ENCODE results near the gene CDH4.
"Not testable (repeated sequence)": the region's sequence is repeated elsewhere in the genome, so short reads cannot be mapped to it uniquely, and the experiment has no call there.

CDH4 gene

GRCh38 chr20:61464307-61465303 lies 212.5 kb downstream of the CDH4 start:
- Mint-ChIP-seq H3K36me3 (ENCODE audit: low read depth) (no peaks in the 10 kb centered on the region), H3K4me1 (ENCODE audit: low read depth) (no peaks in the 10 kb centered on the region), H3K9me3 (peaks cover 4% of the 10 kb centered on the region), H3K4me3 (no peak overlapping the region), H3K27ac (no peak overlapping the region), H3K27me3 (ENCODE audit: low read depth) (no peaks in the 10 kb centered on the region)
- no peak for DNase-seq (ENCODE audit: low spot score)

GRCh38 chr20:61475729-61476128 lies 223.7 kb downstream of the CDH4 start:
- H3K27me3 Mint-ChIP-seq (ENCODE audit: low read depth), result no peaks in the 10 kb centered on the region
- H3K27ac Mint-ChIP-seq, result no peak overlapping the region
- peaks cover 4% of the 10 kb centered on the region for H3K9me3 Mint-ChIP-seq
- no peaks in the 10 kb centered on the region for H3K4me1 Mint-ChIP-seq (ENCODE audit: low read depth)
- H3K36me3 Mint-ChIP-seq (ENCODE audit: low read depth), result no peaks in the 10 kb centered on the region
- H3K4me3 Mint-ChIP-seq, result no peak overlapping the region
- DNase-seq (ENCODE audit: low spot score), result no peak

DNA sequence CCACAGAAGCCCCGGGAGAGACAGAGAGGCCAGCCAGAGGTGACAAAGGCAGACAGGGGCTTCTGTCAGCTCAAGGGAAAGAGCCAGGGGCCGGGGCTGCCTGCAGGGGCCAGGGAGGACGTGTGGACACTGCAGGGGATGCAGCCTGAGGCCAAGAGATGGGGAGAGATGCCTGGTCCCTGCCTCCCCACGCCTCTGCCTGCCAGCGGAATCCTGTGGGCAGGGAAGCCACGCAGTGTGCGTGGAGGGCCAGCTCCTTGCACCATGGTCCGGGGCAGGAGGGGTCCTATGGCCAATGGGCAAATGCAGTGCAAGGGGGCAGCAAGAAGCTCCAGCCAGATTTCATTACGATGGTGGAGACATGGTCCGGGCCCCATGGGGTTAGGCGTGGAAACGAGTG lies 224.9 kb downstream of the CDH4 start:
- H3K9me3 Mint-ChIP-seq, result peaks cover 4% of the 10 kb centered on the region
- DNase-seq (ENCODE audit: low spot score), result no peak

DNA sequence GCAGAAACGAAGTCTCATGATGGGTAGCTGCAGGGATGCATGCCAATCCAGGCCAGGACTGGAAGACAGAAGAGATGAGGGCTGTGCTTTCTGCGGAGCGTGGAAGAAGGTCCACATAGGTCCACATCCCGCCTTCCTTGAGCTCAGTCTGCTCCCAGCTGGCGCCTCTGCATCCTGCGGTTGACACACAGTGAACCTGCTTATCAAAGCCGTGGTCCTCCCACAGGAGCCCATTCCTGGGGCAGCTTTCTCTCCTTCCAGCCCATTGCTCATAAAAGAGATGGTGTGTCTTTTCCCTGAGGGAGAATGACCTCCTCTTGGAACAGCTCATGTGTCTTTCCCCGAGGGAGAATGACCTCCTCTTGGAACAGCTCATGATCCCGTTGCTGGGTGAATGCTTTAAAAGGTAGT lies 225.4 kb downstream of the CDH4 start:
- Mint-ChIP-seq H3K27ac (no peak overlapping the region), H3K4me3 (no peak overlapping the region), H3K27me3 (ENCODE audit: low read depth) (no peaks in the 10 kb centered on the region), H3K36me3 (ENCODE audit: low read depth) (no peaks in the 10 kb centered on the region), H3K4me1 (ENCODE audit: low read depth) (no peaks in the 10 kb centered on the region), H3K9me3 (peaks cover 4% of the 10 kb centered on the region)
- no peak for DNase-seq (ENCODE audit: low spot score)

More for the DNA sequence above, 224.9 kb downstream of the CDH4 start:
- Mint-ChIP-seq H3K27ac (no peak overlapping the region), H3K27me3 (ENCODE audit: low read depth) (no peaks in the 10 kb centered on the region), H3K36me3 (ENCODE audit: low read depth) (no peaks in the 10 kb centered on the region), H3K4me1 (ENCODE audit: low read depth) (no peaks in the 10 kb centered on the region), H3K4me3 (no peak overlapping the region)

DNA sequence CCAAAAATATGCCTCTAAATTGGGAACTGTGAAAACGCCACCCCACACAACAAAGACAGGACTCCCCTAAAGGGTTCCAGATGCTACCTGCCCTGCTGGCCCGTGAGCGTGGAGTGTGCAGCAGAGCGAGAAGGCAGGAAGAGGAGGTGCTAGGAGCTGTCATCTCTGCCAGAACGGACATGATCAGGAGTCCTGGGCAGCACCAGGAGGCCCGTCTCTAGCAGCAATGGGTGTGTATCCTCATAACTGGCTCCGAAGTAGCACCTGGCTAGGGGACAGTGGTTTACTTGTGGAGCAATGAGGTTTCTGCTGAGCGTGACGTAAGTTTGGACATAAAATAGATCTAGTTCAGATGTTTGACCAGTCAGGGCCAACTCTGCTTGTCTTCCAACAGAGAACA lies 226.0 kb downstream of the CDH4 start:
- Mint-ChIP-seq H3K4me1 (ENCODE audit: low read depth) (no peaks in the 10 kb centered on the region), H3K4me3 (no peak overlapping the region), H3K27ac (no peak overlapping the region), H3K27me3 (ENCODE audit: low read depth) (no peaks in the 10 kb centered on the region), H3K36me3 (ENCODE audit: low read depth) (no peaks in the 10 kb centered on the region), H3K9me3 (peaks cover 4% of the 10 kb centered on the region)
- no peak for DNase-seq (ENCODE audit: low spot score)

GRCh38 chr20:61478611-61479305 lies 226.7 kb downstream of the CDH4 start:
- H3K4me1 Mint-ChIP-seq (ENCODE audit: low read depth), result no peaks in the 10 kb centered on the region
- no peak for DNase-seq (ENCODE audit: low spot score)
- peaks cover 4% of the 10 kb centered on the region for H3K9me3 Mint-ChIP-seq
- H3K27me3 Mint-ChIP-seq (ENCODE audit: low read depth), result no peaks in the 10 kb centered on the region
- H3K36me3 Mint-ChIP-seq (ENCODE audit: low read depth), result no peaks in the 10 kb centered on the region
- H3K27ac Mint-ChIP-seq, result no peak overlapping the region
- no peak overlapping the region for H3K4me3 Mint-ChIP-seq

- not testable (repeated sequence) for H3K27me3 Mint-ChIP-seq (ENCODE audit: low read depth); H3K27ac Mint-ChIP-seq; H3K4me1 Mint-ChIP-seq (ENCODE audit: low read depth); DNase-seq (ENCODE audit: low spot score); H3K9me3 Mint-ChIP-seq; H3K36me3 Mint-ChIP-seq (ENCODE audit: low read depth); H3K4me3 Mint-ChIP-seq
Measured at GRCh38 chr20:61479433-61479832, 227.4 kb downstream of the CDH4 start.

DNA sequence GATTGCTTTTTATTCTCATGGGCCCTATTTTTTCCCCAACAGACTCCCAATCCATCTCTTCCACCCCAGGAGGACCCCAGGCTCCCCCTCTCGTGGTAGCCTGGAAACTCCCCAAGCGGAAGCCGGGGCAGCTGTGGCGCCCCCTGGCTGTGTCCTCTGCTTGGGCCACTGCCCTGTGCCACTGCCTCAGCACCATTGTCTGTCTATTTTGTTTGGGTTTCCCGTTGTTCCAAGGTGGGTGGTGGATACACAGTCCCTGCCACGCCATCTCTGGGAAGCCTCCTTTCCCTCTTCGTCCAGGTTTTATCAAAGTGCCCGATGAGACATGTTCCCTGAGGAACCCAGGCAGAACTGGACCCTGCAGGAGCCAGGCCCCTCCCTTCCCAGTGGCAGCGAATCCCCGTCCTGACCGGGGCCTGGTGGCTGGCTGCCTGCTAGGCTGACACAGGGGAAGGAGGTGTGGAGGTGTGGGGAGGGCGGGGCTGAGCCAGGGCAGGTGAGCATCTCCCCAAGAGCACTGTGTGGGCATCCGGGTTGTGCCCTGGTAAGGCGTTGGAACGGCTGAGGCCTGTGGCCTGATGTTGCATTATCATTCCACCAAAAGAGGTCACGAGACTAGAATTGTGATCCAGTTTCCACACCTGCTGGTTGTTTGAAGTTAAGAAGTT lies 228.2 kb downstream of the CDH4 start:
- no peak overlapping the region for H3K27ac Mint-ChIP-seq
- no peaks in the 10 kb centered on the region for H3K27me3 Mint-ChIP-seq (ENCODE audit: low read depth)
- no peak for DNase-seq (ENCODE audit: low spot score)
- H3K9me3 Mint-ChIP-seq, result peaks cover 4% of the 10 kb centered on the region
- H3K4me3 Mint-ChIP-seq, result no peak overlapping the region
- no peaks in the 10 kb centered on the region for H3K36me3 Mint-ChIP-seq (ENCODE audit: low read depth)
- H3K4me1 Mint-ChIP-seq (ENCODE audit: low read depth), result no peaks in the 10 kb centered on the region

- Mint-ChIP-seq H3K4me1 (ENCODE audit: low read depth) (no peaks in the 10 kb centered on the region), H3K27ac (no peak overlapping the region), H3K4me3 (no peak overlapping the region), H3K36me3 (ENCODE audit: low read depth) (no peaks in the 10 kb centered on the region), H3K27me3 (ENCODE audit: low read depth) (no peaks in the 10 kb centered on the region), H3K9me3 (peaks cover 4% of the 10 kb centered on the region)
- DNase-seq (ENCODE audit: low spot score), result no peak
Measured at GRCh38 chr20:61482056-61482887, 230.2 kb downstream of the CDH4 start.

DNA sequence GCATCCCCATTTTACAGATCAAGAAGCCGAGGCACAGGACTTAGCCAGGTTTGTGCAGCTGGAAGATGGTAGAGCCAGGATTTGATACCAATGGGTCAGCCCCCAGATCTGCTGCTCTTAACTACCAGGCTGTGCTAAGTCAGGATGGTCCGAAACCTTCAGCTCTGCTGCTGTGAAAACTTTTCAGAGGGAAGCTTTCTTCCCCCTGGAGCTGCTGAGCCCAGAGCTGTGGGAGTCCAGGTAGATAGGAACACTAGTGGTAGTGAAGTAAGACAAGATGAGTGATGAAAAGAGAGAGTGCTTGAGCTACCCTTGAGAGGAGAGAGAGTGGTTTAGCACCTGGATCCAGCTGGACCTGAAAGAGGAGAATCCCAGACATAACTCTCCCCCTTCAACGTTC lies 230.8 kb downstream of the CDH4 start:
- no peaks in the 10 kb centered on the region for H3K36me3 Mint-ChIP-seq (ENCODE audit: low read depth)
- no peaks in the 10 kb centered on the region for H3K27me3 Mint-ChIP-seq (ENCODE audit: low read depth)
- DNase-seq (ENCODE audit: low spot score), result no peak
- H3K9me3 Mint-ChIP-seq, result peaks cover 4% of the 10 kb centered on the region
- no peak overlapping the region for H3K4me3 Mint-ChIP-seq
- no peak overlapping the region for H3K27ac Mint-ChIP-seq
- H3K4me1 Mint-ChIP-seq (ENCODE audit: low read depth), result no peaks in the 10 kb centered on the region

GRCh38 chr20:61483336-61484067 lies 231.4 kb downstream of the CDH4 start:
- Mint-ChIP-seq H3K4me3 (no peak overlapping the region), H3K27me3 (ENCODE audit: low read depth) (no peaks in the 10 kb centered on the region), H3K9me3 (peaks cover 1% of the 10 kb centered on the region), H3K27ac (no peak overlapping the region), H3K4me1 (ENCODE audit: low read depth) (no peaks in the 10 kb centered on the region), H3K36me3 (ENCODE audit: low read depth) (no peaks in the 10 kb centered on the region)
- DNase-seq (ENCODE audit: low spot score), result no peak

GRCh38 chr20:61486198-61486597 lies 234.1 kb downstream of the CDH4 start:
- H3K27me3 Mint-ChIP-seq (ENCODE audit: low read depth), result no peaks in the 10 kb centered on the region
- H3K36me3 Mint-ChIP-seq (ENCODE audit: low read depth), result no peaks in the 10 kb centered on the region
- no peak overlapping the region for H3K4me3 Mint-ChIP-seq
- no peak for DNase-seq (ENCODE audit: low spot score)
- no peak overlapping the region for H3K27ac Mint-ChIP-seq
- H3K9me3 Mint-ChIP-seq, result no peaks in the 10 kb centered on the region
- H3K4me1 Mint-ChIP-seq (ENCODE audit: low read depth), result no peaks in the 10 kb centered on the region
